ENCODE results near the gene TSEN54. TPM values are rescaled to one million over a fixed set of nuclear protein-coding genes. Genes with fewer than 3 reads are reported as not detected.

Gene TSEN54
- total and polyA plus RNA-seq, 4 donors: 9.1 to 15.1 (median 12.3) TPM

- peaks cover 6 to 24% (median 16%) of the 10 kb centered on the region in 4 donors for H3K4me1 ChIP-seq (ENCODE audit: control insufficient read depth in 4 of 4, insufficient read depth in 4 of 4, low read length in 3 of 4)
- DNase-seq (ENCODE audit: low spot score): no peak
- peaks cover 0 to 3% (median 0%) of the 10 kb centered on the region in 4 donors for H3K36me3 ChIP-seq (ENCODE audit: control insufficient read depth in 4 of 4, insufficient read depth in 3 of 4, low read depth in 1 of 4, low read length in 3 of 4)
- H3K4me3 ChIP-seq (ENCODE audit: low read depth in 1 of 3, low read length in 3 of 3): no peak overlapping the region
- no peaks in the 10 kb centered on the region for H3K9me3 ChIP-seq (ENCODE audit: control insufficient read depth in 4 of 4, low read length in 3 of 4)
- TF ChIP-seq HNF4G (IDR thresholded peaks at IDR 0.05): no peak
- TF ChIP-seq SP1 (IDR thresholded peaks at IDR 0.05): no peak
- TF ChIP-seq JUND (IDR thresholded peaks at IDR 0.05): no peak
- no peak for TF ChIP-seq FOXA1 (IDR thresholded peaks at IDR 0.05)
- TF ChIP-seq, protein P1, sequence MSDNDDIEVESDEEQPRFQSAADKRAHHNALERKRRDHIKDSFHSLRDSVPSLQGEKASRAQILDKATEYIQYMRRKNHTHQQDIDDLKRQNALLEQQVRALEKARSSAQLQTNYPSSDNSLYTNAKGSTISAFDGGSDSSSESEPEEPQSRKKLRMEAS (IDR thresholded peaks at IDR 0.05): no peak
- TF ChIP-seq ATF3 (IDR thresholded peaks at IDR 0.05): no peak
- TF ChIP-seq TAF1 (conservative IDR thresholded peaks at IDR 0.05): no peak
- H3K27ac ChIP-seq (ENCODE audit: low read depth in 1 of 2, low read length in 2 of 2): no peak overlapping the region
- H3K27me3 ChIP-seq (ENCODE audit: control insufficient read depth in 4 of 4, insufficient read depth in 4 of 4, low read length in 3 of 4): no peaks in the 10 kb centered on the region
- no peak overlapping the region for H3K9ac ChIP-seq (ENCODE audit: low read depth in 1 of 2, low read length in 2 of 2)
- 94% methylated on average over 7 of the region's 7 CpGs for WGBS
These were observed 7.3 kb downstream of the TSEN54 start for GRCh38 chr17:75523647-75524046.

DNA sequence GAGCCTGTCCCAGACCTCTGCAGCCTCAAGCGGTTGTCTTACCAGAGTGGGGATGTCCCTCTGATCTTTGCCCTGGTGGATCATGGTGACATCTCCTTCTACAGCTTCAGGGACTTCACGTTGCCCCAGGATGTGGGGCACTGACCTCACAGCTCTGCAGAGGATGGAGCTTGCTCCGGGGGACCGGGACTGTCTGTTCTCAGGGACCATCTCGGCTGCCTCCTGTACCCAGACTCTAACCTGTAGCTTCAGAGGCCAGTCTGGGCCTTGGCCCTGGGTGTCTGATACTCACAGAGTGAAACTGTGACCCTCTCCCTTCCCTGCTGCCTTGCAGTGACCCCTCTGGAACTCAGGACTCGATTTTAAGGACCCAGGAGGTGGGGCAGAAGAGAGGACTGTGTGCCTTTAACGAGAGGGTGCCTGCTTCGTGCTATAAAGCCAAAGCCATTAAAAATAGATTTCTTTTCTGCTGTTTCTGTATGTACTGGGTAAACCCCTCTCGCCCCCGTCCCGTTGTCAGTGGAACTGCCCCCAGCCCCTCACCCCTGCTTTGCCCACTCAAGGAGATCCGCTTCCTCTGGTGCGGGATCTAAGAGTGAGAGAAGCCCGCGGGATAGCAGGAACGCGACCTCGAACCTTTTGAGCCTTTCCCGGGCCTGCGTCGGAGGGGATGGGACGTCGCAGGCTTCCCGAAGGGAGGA lies 8.1 kb downstream of the TSEN54 start:
- H3K9ac ChIP-seq (ENCODE audit: low read depth in 1 of 2, low read length in 2 of 2): no peak overlapping the region
- H3K27ac ChIP-seq (ENCODE audit: low read depth in 1 of 2, low read length in 2 of 2): peak overlapping the region; percentile 10 to 63
- no peaks in the 10 kb centered on the region for H3K9me3 ChIP-seq (ENCODE audit: control insufficient read depth in 4 of 4, low read length in 3 of 4)
- peak overlapping the region in 2 of 3 donors; percentile 3 to 90 for H3K4me3 ChIP-seq (ENCODE audit: low read depth in 1 of 3, low read length in 3 of 3)
- TF ChIP-seq HNF4A (conservative IDR thresholded peaks at IDR 0.05) (no peak), JUND (IDR thresholded peaks at IDR 0.05) (no peak), NR2F2 (IDR thresholded peaks at IDR 0.05) (no peak), ATF3 (IDR thresholded peaks at IDR 0.05) (no peak), HNF4G (IDR thresholded peaks at IDR 0.05) (no peak), RXRA (IDR thresholded peaks at IDR 0.05) (no peak), EGR1 (IDR thresholded peaks at IDR 0.05; ENCODE audit: low read depth in 2 of 2) (no peak), YY1 (IDR thresholded peaks at IDR 0.05) (no peak), TAF1 (conservative IDR thresholded peaks at IDR 0.05) (no peak), FOXA1 (IDR thresholded peaks at IDR 0.05) (no peak), SP1 (IDR thresholded peaks at IDR 0.05) (no peak), FOXA2 (IDR thresholded peaks at IDR 0.05) (no peak), RAD21 (IDR thresholded peaks at IDR 0.05) (no peak), CTCF (IDR thresholded peaks at IDR 0.05; ENCODE audit: low read depth, low read length, missing input control) (no peak), GABPA (IDR thresholded peaks at IDR 0.05 in 1 of 2, conservative IDR thresholded peaks at IDR 0.05 in 1 of 2) (no peak)
- TF ChIP-seq, protein P2, sequence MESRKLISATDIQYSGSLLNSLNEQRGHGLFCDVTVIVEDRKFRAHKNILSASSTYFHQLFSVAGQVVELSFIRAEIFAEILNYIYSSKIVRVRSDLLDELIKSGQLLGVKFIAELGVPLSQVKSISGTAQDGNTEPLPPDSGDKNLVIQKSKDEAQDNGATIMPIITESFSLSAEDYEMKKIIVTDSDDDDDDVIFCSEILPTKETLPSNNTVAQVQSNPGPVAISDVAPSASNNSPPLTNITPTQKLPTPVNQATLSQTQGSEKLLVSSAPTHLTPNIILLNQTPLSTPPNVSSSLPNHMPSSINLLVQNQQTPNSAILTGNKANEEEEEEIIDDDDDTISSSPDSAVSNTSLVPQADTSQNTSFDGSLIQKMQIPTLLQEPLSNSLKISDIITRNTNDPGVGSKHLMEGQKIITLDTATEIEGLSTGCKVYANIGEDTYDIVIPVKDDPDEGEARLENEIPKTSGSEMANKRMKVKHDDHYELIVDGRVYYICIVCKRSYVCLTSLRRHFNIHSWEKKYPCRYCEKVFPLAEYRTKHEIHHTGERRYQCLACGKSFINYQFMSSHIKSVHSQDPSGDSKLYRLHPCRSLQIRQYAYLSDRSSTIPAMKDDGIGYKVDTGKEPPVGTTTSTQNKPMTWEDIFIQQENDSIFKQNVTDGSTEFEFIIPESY (IDR thresholded peaks at IDR 0.05): no peak
- TF ChIP-seq, protein P3, sequence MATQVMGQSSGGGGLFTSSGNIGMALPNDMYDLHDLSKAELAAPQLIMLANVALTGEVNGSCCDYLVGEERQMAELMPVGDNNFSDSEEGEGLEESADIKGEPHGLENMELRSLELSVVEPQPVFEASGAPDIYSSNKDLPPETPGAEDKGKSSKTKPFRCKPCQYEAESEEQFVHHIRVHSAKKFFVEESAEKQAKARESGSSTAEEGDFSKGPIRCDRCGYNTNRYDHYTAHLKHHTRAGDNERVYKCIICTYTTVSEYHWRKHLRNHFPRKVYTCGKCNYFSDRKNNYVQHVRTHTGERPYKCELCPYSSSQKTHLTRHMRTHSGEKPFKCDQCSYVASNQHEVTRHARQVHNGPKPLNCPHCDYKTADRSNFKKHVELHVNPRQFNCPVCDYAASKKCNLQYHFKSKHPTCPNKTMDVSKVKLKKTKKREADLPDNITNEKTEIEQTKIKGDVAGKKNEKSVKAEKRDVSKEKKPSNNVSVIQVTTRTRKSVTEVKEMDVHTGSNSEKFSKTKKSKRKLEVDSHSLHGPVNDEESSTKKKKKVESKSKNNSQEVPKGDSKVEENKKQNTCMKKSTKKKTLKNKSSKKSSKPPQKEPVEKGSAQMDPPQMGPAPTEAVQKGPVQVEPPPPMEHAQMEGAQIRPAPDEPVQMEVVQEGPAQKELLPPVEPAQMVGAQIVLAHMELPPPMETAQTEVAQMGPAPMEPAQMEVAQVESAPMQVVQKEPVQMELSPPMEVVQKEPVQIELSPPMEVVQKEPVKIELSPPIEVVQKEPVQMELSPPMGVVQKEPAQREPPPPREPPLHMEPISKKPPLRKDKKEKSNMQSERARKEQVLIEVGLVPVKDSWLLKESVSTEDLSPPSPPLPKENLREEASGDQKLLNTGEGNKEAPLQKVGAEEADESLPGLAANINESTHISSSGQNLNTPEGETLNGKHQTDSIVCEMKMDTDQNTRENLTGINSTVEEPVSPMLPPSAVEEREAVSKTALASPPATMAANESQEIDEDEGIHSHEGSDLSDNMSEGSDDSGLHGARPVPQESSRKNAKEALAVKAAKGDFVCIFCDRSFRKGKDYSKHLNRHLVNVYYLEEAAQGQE (IDR thresholded peaks at IDR 0.05): no peak
- TF ChIP-seq, protein P1 (IDR thresholded peaks at IDR 0.05): no peak
- H3K4me1 ChIP-seq (ENCODE audit: control insufficient read depth in 4 of 4, insufficient read depth in 4 of 4, low read length in 3 of 4): peaks cover 6 to 24% (median 16%) of the 10 kb centered on the region in 4 donors
- WGBS: 33% methylated on average over 24 of the region's 24 CpGs
- no peak for DNase-seq (ENCODE audit: low spot score)
- H3K27me3 ChIP-seq (ENCODE audit: control insufficient read depth in 4 of 4, insufficient read depth in 4 of 4, low read length in 3 of 4): no peaks in the 10 kb centered on the region
- H3K36me3 ChIP-seq (ENCODE audit: control insufficient read depth in 4 of 4, insufficient read depth in 3 of 4, low read depth in 1 of 4, low read length in 3 of 4): peaks cover 0 to 3% (median 0%) of the 10 kb centered on the region in 4 donors
